HepG2 (cell line): ENCODE results near the gene C6orf132. TPM values are rescaled to one million over a fixed set of nuclear protein-coding genes. Genes with fewer than 3 reads are reported as not detected.

Experiments
- GABPB1 ChIP-seq: IDR thresholded peaks from 2 replicates; pipeline ENCODE4 v1.6.1; 2016; ENCODE audit warnings: mild to moderate bottlenecking, missing genetic modification reagents, moderate library complexity, missing compliant biosample characterization
- HDAC2 ChIP-seq: sonication (generic); formaldehyde crosslinking; IDR thresholded peaks from 2 replicates; pipeline ENCODE4 v1.4.0; 2020; ENCODE audit warnings: missing genetic modification reagents
- MXD4 ChIP-seq: IDR thresholded peaks from 2 replicates; pipeline ENCODE4 v1.6.1; 2016; ENCODE audit warnings: mild to moderate bottlenecking, missing biosample characterization, missing genetic modification reagents
- NFKB2 ChIP-seq: sonication (generic); formaldehyde crosslinking; IDR thresholded peaks from 2 replicates; pipeline ENCODE4 v1.4.0; 2020; ENCODE audit warnings: missing genetic modification reagents, borderline replicate concordance
- PTBP1 ChIP-seq: fragments of 200-400 bp; formaldehyde crosslinking; IDR thresholded peaks from 2 replicates; pipeline ENCODE4 v1.6.1; 2018; ENCODE audit warnings: low read length, low read depth; ENCODE audit not compliant: poor library complexity, severe bottlenecking
- RARA ChIP-seq: IDR thresholded peaks from 2 replicates; pipeline ENCODE4 v1.6.1; 2016; ENCODE audit warnings: missing genetic modification reagents, missing compliant biosample characterization
- TGIF2 ChIP-seq: IDR thresholded peaks from 2 replicates; pipeline ENCODE4 v1.6.1; 2016; ENCODE audit warnings: control low read depth, missing compliant biosample characterization
- TSC22D2 ChIP-seq: sonication (generic); formaldehyde crosslinking; IDR thresholded peaks from 2 replicates; pipeline ENCODE4 v1.5.1; 2020; ENCODE audit warnings: missing genetic modification reagents, mild to moderate bottlenecking, borderline replicate concordance
- ZBTB20 ChIP-seq: sonication (generic); formaldehyde crosslinking; IDR thresholded peaks from 2 replicates; pipeline ENCODE4 v1.8.1; 2023; ENCODE audit warnings: missing genetic modification reagents, low read depth, mild to moderate bottlenecking, borderline replicate concordance
- ZNF543 ChIP-seq: sonication (generic); formaldehyde crosslinking; IDR thresholded peaks from 2 replicates; pipeline ENCODE4 v1.4.0; 2020; ENCODE audit warnings: mild to moderate bottlenecking, missing genetic modification reagents
- ZNF780A ChIP-seq: sonication (generic); formaldehyde crosslinking; IDR thresholded peaks from 2 replicates; pipeline ENCODE4 v1.8.0; 2022; ENCODE audit warnings: mild to moderate bottlenecking, missing genetic modification reagents, moderate library complexity
- ZNF83 ChIP-seq: sonication (generic); formaldehyde crosslinking; IDR thresholded peaks from 2 replicates; pipeline ENCODE4 v1.4.0; 2020; ENCODE audit warnings: missing genetic modification reagents, mild to moderate bottlenecking, borderline replicate concordance
- polyA plus RNA-seq, 8 experiments: library from polyadenylated mRNA; depleted of rRNA in 3 of 8; stranded (reverse) in 7 of 8; unstranded in 1 of 8; fragments of >200 nt; fragmentation: Illumina TruSeq in 4 of 8; extraction: Trizol in 4 of 8; gene quantifications; 2 replicates each; pipeline versions ENCODE4 v1.2.1 to v1.2.3, GENCODE V29; 2011 to 2016; ENCODE audit warnings: low read depth in 4 of 8, missing spikeins in 1 of 8, mixed read lengths in 1 of 8; ENCODE audit not compliant: insufficient read depth in 1 of 8
- total RNA-seq, 5 experiments: library from RNA; depleted of rRNA; stranded (reverse); fragments of >200 nt; fragmentation: Illumina TruSeq; extraction: Trizol; gene quantifications; 2 replicates each; pipeline ENCODE4 v1.2.3, GENCODE V29; 2016; ENCODE audit warnings: low read depth in 1 of 5
- TF ChIP-seq, protein P1 (sequence below): sonication (generic); formaldehyde crosslinking; IDR thresholded peaks from 2 replicates; pipeline ENCODE4 v1.4.0; 2020; ENCODE audit warnings: missing genetic modification reagents
- TF ChIP-seq, protein P2 (sequence below): sonication (generic); formaldehyde crosslinking; IDR thresholded peaks from 2 replicates; pipeline ENCODE4 v1.5.0; 2020; ENCODE audit warnings: mild to moderate bottlenecking, missing genetic modification reagents, moderate library complexity
- TF ChIP-seq, protein P3 (sequence below), 2 experiments: sonication (generic) in 1 of 2; formaldehyde crosslinking in 1 of 2; IDR thresholded peaks; 2 replicates each; pipeline versions ENCODE4 v1.4.0 to v1.6.1; 2016 to 2020; ENCODE audit warnings: borderline replicate concordance in 1 of 2, low read depth in 1 of 2, mild to moderate bottlenecking in 1 of 2, missing genetic modification reagents in 1 of 2
- TF ChIP-seq, protein P4 (sequence below): sonication (generic); formaldehyde crosslinking; IDR thresholded peaks from 2 replicates; pipeline ENCODE4 v1.8.0; 2023; ENCODE audit warnings: mild to moderate bottlenecking, missing genetic modification reagents
- TF ChIP-seq, protein P5 (sequence below): sonication (generic); formaldehyde crosslinking; IDR thresholded peaks from 2 replicates; pipeline ENCODE4 v1.4.0; 2020; ENCODE audit warnings: mild to moderate bottlenecking, missing genetic modification reagents
- TF ChIP-seq, protein P6 (sequence below): sonication (generic); formaldehyde crosslinking; IDR thresholded peaks from 2 replicates; pipeline ENCODE4 v1.8.0; 2022; ENCODE audit warnings: mild to moderate bottlenecking, missing genetic modification reagents

C6orf132 gene
- total and polyA plus RNA-seq, 2 of the 13 experiments (the other 11 are each of a cell fraction or from before 2014, with no cell fraction given) = 0.78 to 3.0 TPM

DNA sequence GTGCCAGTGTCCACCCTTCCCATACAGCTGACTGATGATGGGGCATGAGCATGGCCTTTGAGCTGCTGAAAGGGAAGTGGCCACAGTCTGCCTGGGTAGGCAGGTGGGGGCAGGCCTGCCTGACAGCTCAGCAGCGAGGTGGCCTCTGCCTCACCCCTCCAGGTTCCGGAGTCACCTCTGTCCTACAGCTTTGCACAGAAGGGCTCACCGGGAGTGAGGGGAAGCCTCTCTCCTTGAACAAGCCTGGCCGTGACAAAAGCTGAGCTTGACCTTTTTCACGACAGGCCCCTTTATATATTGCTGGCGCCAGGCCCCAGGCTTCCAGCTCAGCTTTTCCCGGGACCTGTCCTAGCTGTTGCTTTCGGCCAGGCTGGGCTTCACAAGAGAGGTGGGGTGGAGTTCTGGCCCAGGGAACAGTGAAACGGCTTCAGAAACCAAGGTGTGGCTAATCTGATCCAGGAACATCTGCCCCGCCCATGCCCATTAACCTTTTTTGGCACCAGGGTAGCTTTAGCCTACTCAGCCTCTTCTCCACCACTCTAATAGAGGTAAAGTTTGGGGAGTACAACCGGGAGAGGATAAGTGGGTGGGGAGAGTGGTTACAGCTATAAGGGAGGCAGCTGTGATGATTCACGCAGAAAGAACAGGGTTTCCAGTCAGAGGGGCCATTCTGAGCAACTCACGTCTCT, 42.9 kb downstream of the C6orf132 start (continued):
- TF ChIP-seq NFKB2 (peak; percentile 79; the same call in 1 of the 2 replicates), MXD4 (0 out of 2 replicates have a peak, but pooled peaks have one; percentile 14), ZNF543 (CRISPR knock-in tag) (peak; percentile 68; the same call in 1 of the 2 replicates), ZBTB20 (0 out of 2 replicates have a peak, but pooled peaks have one; percentile 53), TSC22D2 (0 out of 2 replicates have a peak, but pooled peaks have one; percentile 17), RARA (CRISPR knock-in tag) (peak; percentile 99), ZNF780A (CRISPR knock-in tag) (no peak), TGIF2 (CRISPR knock-in tag) (peak; percentile 31; the same call in 1 of the 2 replicates), PTBP1 (peak; percentile 61), HDAC2 (CRISPR knock-in tag) (no peak; the same call in 1 of the 2 replicates), GABPB1 (CRISPR knock-in tag) (peak; percentile 64), ZNF83 (CRISPR knock-in tag) (no peak)
- TF ChIP-seq, protein P1, sequence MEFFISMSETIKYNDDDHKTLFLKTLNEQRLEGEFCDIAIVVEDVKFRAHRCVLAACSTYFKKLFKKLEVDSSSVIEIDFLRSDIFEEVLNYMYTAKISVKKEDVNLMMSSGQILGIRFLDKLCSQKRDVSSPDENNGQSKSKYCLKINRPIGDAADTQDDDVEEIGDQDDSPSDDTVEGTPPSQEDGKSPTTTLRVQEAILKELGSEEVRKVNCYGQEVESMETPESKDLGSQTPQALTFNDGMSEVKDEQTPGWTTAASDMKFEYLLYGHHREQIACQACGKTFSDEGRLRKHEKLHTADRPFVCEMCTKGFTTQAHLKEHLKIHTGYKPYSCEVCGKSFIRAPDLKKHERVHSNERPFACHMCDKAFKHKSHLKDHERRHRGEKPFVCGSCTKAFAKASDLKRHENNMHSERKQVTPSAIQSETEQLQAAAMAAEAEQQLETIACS (CRISPR knock-in tag) = no peak
- TF ChIP-seq, protein P2, sequence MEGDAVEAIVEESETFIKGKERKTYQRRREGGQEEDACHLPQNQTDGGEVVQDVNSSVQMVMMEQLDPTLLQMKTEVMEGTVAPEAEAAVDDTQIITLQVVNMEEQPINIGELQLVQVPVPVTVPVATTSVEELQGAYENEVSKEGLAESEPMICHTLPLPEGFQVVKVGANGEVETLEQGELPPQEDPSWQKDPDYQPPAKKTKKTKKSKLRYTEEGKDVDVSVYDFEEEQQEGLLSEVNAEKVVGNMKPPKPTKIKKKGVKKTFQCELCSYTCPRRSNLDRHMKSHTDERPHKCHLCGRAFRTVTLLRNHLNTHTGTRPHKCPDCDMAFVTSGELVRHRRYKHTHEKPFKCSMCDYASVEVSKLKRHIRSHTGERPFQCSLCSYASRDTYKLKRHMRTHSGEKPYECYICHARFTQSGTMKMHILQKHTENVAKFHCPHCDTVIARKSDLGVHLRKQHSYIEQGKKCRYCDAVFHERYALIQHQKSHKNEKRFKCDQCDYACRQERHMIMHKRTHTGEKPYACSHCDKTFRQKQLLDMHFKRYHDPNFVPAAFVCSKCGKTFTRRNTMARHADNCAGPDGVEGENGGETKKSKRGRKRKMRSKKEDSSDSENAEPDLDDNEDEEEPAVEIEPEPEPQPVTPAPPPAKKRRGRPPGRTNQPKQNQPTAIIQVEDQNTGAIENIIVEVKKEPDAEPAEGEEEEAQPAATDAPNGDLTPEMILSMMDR (CRISPR knock-in tag) = peak; percentile 52
- TF ChIP-seq, protein P3, sequence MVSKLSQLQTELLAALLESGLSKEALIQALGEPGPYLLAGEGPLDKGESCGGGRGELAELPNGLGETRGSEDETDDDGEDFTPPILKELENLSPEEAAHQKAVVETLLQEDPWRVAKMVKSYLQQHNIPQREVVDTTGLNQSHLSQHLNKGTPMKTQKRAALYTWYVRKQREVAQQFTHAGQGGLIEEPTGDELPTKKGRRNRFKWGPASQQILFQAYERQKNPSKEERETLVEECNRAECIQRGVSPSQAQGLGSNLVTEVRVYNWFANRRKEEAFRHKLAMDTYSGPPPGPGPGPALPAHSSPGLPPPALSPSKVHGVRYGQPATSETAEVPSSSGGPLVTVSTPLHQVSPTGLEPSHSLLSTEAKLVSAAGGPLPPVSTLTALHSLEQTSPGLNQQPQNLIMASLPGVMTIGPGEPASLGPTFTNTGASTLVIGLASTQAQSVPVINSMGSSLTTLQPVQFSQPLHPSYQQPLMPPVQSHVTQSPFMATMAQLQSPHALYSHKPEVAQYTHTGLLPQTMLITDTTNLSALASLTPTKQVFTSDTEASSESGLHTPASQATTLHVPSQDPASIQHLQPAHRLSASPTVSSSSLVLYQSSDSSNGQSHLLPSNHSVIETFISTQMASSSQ (IDR thresholded peaks at IDR 0.05; ENCODE audit: low read depth) = no peak
- TF ChIP-seq, protein P3 (CRISPR knock-in tag; IDR thresholded peaks at IDR 0.05; ENCODE audit: borderline replicate concordance) = 0 out of 2 replicates have a peak, but pooled peaks have one; percentile 10
- TF ChIP-seq, protein P4, sequence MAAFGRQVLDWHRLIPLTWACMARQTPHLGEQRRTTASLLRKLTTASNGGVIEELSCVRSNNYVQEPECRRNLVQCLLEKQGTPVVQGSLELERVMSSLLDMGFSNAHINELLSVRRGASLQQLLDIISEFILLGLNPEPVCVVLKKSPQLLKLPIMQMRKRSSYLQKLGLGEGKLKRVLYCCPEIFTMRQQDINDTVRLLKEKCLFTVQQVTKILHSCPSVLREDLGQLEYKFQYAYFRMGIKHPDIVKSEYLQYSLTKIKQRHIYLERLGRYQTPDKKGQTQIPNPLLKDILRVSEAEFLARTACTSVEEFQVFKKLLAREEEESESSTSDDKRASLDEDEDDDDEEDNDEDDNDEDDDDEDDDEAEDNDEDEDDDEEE (CRISPR knock-in tag) = no peak
- TF ChIP-seq, protein P5, sequence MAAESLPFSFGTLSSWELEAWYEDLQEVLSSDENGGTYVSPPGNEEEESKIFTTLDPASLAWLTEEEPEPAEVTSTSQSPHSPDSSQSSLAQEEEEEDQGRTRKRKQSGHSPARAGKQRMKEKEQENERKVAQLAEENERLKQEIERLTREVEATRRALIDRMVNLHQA (CRISPR knock-in tag) = no peak
- TF ChIP-seq, protein P6, sequence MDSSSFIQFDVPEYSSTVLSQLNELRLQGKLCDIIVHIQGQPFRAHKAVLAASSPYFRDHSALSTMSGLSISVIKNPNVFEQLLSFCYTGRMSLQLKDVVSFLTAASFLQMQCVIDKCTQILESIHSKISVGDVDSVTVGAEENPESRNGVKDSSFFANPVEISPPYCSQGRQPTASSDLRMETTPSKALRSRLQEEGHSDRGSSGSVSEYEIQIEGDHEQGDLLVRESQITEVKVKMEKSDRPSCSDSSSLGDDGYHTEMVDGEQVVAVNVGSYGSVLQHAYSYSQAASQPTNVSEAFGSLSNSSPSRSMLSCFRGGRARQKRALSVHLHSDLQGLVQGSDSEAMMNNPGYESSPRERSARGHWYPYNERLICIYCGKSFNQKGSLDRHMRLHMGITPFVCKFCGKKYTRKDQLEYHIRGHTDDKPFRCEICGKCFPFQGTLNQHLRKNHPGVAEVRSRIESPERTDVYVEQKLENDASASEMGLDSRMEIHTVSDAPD (CRISPR knock-in tag) = no peak
